Measurements from ENCODE around the gene GRHL1.

GRHL1 gene

DNA sequence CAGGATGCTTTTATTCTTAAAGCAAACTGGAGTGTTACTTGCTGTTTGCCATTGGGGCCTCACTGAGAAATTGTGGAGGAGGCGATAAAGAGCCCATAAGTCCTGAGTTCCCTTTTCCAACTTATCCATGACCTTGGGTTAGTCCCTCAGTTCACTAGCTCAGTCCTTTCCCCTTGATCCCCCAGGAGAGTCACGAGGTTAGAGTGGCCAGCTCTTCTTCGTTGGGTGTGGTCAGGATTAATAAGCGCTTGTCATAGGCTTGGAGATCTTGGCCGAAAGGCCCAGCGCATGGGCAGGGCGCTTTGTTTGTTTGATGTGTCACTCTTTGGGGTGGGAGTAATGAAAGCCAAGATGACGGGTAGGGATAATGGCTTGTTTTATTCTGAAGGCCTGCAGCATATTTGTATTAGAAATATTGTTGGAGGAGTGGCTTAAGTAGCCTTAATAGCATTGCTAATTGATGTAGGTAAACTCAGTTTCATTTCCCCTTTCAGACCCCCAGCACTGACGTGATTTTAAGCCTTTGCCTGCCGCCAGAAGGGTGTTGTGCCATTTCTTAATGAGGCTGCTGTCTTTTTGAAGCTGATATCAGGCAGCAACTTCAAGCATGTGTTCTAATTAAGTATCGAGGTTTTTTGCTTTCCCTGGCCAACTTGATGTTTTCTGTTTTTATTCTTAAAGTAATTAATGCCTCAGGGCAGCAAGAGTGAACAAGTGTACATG lies 15.7 kb downstream of the GRHL1 start:
- no peaks in the 10 kb centered on the region for H3K27me3 ChIP-seq (ENCODE audit: control insufficient read depth, insufficient read depth, low read length)
- no peak overlapping the region for H3K9ac ChIP-seq (ENCODE audit: low read depth, low read length)
- H3K4me1 ChIP-seq (ENCODE audit: control insufficient read depth, insufficient read depth, low read length): no peaks in the 10 kb centered on the region

DNA sequence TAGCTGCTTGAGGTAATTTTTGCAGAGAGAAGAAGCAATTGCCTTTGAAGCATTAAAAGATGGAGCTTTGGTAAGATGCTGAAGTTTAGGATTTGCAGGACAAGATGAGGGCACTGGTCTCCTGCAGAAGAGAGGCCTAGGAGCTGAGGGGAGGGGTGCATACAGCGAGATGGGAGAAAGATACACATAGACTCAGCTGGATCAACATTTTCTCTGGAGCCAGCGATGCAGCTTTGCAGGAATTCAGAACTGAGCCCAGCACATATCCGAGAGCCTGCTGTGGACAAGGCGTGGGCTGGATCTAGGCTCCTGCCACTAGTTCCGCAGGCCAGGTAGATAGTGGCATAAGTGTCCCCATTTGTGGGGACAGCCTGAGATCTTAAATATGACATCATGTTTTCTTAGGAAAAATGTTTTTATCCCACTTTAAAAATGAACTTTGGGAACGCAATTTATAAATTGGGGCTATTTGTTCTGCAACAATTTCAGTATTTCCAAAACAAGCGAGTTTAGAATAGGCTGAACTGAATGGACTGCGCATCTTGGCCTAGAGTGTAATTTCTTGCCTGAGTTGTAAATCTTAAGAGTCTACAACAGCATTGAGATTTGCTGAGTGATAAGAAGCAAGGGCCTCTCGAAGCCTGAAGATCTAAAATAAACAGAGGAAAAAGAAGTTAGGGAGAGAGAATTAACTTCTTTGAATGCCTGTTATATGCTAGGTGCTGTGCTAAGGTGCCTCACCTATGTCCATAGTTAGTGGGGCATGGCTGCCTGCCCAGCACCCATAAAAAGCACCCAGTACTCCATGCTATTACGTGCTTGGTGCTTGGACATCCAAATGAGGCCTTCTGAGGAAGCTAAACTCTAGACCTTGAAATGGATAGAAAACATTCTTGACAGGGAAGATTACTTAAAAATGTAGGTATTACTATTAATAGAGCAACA lies 17.3 kb downstream of the GRHL1 start:
- H3K4me1 ChIP-seq (ENCODE audit: control insufficient read depth, insufficient read depth, low read length): no peaks in the 10 kb centered on the region
- no peaks in the 10 kb centered on the region for H3K27me3 ChIP-seq (ENCODE audit: control insufficient read depth, insufficient read depth, low read length)
- no peak overlapping the region for H3K4me3 ChIP-seq (ENCODE audit: low read depth, low read length)
- H3K36me3 ChIP-seq (ENCODE audit: control insufficient read depth, insufficient read depth, low read length): no peaks in the 10 kb centered on the region
- no peaks in the 10 kb centered on the region for H3K9me3 ChIP-seq (ENCODE audit: control insufficient read depth, insufficient read depth, low read length)
- H3K9ac ChIP-seq (ENCODE audit: low read depth, low read length): no peak overlapping the region

More for the DNA sequence above, 15.7 kb downstream of the GRHL1 start:
- Histone ChIP-seq H3K9me3 (ENCODE audit: control insufficient read depth, insufficient read depth, low read length) (no peaks in the 10 kb centered on the region), H3K4me3 (ENCODE audit: low read depth, low read length) (no peak overlapping the region), H3K36me3 (ENCODE audit: control insufficient read depth, insufficient read depth, low read length) (no peaks in the 10 kb centered on the region)

DNA sequence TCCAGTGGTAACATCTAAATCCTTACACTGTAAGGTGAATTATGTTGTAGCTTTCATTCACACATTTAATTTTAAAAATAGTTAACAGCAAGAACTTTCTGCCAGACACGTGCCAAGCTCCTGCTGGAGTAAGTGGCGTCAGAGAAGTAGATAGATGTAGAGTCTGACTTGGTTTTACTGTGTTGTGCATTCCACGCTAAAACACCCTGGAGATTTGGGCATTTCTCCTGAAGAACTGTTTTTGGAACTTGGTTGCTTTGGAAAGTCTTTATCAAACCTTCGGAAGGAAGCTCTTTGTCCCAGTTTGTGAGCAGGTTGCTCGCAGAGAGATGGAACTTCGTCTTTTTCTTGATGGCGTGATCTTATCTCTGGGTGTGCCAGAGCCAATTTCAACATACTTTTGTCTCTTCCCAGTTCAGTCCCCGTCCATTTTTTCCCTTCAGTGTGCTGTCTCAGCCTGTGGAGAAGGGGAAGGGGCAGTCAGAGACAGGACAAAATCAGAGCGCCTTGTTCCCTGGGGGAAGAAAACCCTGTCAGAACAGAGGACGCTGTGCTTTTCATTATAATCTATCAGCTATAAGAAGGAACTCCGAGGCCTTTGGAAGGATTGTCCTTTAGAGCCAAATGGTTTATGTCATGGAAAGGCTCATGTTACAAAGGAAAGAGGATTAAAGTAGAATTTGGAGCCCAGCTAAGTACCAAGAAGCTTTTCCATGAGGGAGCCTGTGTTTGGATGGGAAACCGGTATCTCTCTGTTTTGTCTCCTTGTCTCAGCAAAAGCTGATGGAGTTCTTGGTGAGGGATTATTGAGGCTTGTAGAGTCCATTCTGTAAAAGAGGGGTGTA lies 18.9 kb downstream of the GRHL1 start:
- no peaks in the 10 kb centered on the region for H3K27me3 ChIP-seq (ENCODE audit: control insufficient read depth, insufficient read depth, low read length)
- H3K4me1 ChIP-seq (ENCODE audit: control insufficient read depth, insufficient read depth, low read length): no peaks in the 10 kb centered on the region
- no peak overlapping the region for H3K9ac ChIP-seq (ENCODE audit: low read depth, low read length)
- H3K4me3 ChIP-seq (ENCODE audit: low read depth, low read length): no peak overlapping the region
- no peaks in the 10 kb centered on the region for H3K9me3 ChIP-seq (ENCODE audit: control insufficient read depth, insufficient read depth, low read length)
- H3K36me3 ChIP-seq (ENCODE audit: control insufficient read depth, insufficient read depth, low read length): no peaks in the 10 kb centered on the region

DNA sequence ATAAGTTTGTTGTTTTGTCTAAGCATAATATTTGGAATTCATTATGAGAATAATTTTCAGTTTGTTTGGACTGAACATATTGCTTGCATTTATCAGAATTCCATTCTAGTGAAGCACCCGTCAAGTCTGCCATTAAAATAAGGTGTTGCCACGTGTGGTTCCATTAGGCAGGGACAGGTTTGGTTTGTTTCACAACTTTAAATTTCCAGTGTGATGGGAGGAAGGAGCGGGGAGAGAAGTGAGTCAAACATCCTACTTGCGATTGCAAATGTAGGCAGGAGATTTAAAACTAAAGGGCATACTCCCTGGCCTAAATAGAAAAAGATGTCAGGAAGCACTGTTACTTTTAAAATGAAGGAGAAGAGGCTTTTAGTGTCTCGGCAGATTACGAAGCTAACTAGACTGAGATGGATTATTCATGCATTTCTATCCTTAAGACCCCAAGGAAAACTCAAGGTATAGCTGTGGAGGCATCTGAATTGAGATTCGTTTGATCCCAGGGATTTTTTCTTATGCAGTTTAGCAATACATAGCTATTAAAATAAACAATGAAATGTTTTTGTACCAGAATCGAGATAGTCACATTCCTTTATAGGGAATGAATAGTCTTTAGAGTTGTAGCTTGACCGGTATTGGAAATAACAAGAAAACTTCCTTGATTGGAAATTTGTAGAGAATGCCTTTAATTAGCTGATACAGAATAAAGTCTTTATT lies 19.8 kb downstream of the GRHL1 start:
- H3K27me3 ChIP-seq (ENCODE audit: control insufficient read depth, insufficient read depth, low read length): no peaks in the 10 kb centered on the region
- H3K36me3 ChIP-seq (ENCODE audit: control insufficient read depth, insufficient read depth, low read length): no peaks in the 10 kb centered on the region
- no peak overlapping the region for H3K4me3 ChIP-seq (ENCODE audit: low read depth, low read length)
- H3K9me3 ChIP-seq (ENCODE audit: control insufficient read depth, insufficient read depth, low read length): no peaks in the 10 kb centered on the region
- H3K9ac ChIP-seq (ENCODE audit: low read depth, low read length): no peak overlapping the region
- no peaks in the 10 kb centered on the region for H3K4me1 ChIP-seq (ENCODE audit: control insufficient read depth, insufficient read depth, low read length)

DNA sequence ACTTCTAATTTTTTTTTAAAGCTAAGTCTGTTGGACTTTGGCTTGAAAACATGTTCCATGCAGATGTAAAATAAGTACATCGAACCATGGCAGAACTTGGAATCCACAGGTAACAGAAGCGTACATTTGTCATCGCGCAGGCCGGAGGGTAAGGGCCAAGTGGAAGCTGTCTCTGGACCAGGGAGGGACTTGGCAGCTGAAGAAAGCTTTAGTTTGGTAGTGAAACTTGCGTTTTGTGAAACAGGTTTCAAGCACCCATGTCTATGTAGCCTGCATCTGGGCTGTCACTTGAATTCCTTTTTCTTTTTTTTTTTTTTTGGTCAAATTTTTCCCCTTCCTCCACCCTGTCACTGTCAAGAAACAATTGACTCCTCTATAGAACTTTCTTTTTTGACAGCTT lies 20.4 kb downstream of the GRHL1 start:
- no peaks in the 10 kb centered on the region for H3K36me3 ChIP-seq (ENCODE audit: control insufficient read depth, insufficient read depth, low read length)
- no peaks in the 10 kb centered on the region for H3K27me3 ChIP-seq (ENCODE audit: control insufficient read depth, insufficient read depth, low read length)
- H3K4me3 ChIP-seq (ENCODE audit: low read depth, low read length): no peak overlapping the region
- no peaks in the 10 kb centered on the region for H3K9me3 ChIP-seq (ENCODE audit: control insufficient read depth, insufficient read depth, low read length)
- H3K4me1 ChIP-seq (ENCODE audit: control insufficient read depth, insufficient read depth, low read length): no peaks in the 10 kb centered on the region
- no peak overlapping the region for H3K9ac ChIP-seq (ENCODE audit: low read depth, low read length)

DNA sequence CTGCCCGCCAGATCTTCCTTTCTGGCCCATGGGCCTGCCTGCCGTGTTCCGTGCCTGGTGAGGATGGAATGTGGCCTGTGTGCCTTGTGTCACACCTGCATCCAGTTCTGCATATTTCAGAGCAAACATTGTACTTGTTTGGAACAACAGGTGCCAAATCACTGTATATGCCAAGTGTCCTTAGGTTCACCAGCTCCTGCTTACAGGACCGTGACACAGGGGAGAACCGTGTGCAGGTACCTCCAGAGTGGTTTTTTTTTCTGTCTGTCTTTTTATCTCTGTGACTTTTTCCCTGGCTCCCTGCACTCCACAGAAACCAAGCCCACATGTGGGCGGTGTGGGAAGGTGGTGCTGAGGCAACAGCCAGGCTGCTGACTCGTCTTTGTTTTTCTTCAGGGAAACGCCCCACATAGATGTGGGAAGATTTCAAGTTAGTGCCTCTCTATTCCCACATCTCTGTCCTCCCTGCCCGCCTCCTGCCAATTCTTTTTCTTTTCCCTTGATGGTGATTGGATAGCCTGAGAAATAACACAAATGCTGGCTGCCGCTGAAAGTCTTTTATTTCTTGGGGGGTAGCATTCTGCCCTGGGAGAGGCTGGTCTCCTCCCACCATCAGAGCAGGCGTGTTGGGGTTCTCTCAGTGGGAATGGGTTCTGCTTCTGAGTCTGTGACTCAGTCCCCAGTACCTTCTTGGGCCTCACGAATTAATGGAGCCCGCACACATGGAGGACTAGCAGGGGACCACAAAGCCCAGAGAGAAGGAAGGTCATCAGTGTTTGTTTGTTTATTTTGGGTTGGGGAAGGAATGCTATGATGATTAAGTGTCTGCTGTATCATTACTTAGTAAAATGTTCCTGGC lies 21.4 kb downstream of the GRHL1 start:
- H3K9ac ChIP-seq (ENCODE audit: low read depth, low read length): no peak overlapping the region
- H3K36me3 ChIP-seq (ENCODE audit: control insufficient read depth, insufficient read depth, low read length): no peaks in the 10 kb centered on the region
- H3K4me1 ChIP-seq (ENCODE audit: control insufficient read depth, insufficient read depth, low read length): no peaks in the 10 kb centered on the region
- no peak overlapping the region for H3K4me3 ChIP-seq (ENCODE audit: low read depth, low read length)
- H3K27me3 ChIP-seq (ENCODE audit: control insufficient read depth, insufficient read depth, low read length): no peaks in the 10 kb centered on the region
- no peaks in the 10 kb centered on the region for H3K9me3 ChIP-seq (ENCODE audit: control insufficient read depth, insufficient read depth, low read length)

DNA sequence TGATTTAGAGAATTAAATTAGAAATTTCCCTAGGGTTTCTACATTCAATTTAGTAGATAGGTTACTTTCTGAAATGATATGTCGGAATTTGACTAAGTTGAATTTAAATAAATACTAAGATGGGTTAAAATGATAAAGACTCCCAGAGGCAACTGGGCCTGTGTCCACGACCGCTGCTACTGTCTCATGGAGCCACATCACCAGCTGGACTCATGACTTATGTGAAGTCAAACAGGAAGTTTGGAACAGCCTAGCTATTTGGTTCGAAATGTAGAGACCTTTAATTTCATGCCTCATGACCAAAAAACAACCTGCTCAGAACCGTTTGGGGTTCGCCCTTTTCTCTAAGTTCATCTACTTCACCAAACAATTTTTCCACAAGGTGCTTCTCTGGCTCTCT lies 22.2 kb downstream of the GRHL1 start:
- H3K9me3 ChIP-seq (ENCODE audit: control insufficient read depth, insufficient read depth, low read length): no peaks in the 10 kb centered on the region
- H3K9ac ChIP-seq (ENCODE audit: low read depth, low read length): no peak overlapping the region
- no peaks in the 10 kb centered on the region for H3K27me3 ChIP-seq (ENCODE audit: control insufficient read depth, insufficient read depth, low read length)
- H3K4me3 ChIP-seq (ENCODE audit: low read depth, low read length): no peak overlapping the region
- H3K36me3 ChIP-seq (ENCODE audit: control insufficient read depth, insufficient read depth, low read length): no peaks in the 10 kb centered on the region
- H3K4me1 ChIP-seq (ENCODE audit: control insufficient read depth, insufficient read depth, low read length): no peaks in the 10 kb centered on the region

DNA sequence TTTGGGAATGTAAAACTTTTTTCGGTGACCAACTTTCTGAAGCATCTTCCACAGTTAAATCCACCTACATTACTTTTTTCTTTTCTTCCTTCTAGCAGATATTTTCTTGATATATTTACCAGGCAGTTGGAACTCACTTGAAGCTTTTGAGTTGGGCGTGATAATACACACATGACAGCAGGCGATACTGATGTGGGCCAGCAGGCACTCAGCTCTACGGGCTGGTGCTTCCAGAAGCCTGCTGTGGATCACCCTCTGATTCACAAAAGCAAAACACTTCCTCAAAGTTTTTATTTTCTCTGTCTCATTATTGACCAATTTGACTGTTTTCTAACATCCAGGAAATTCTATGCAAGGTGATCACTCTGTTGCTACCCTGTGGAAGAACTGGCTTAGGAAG lies 22.9 kb downstream of the GRHL1 start:
- Histone ChIP-seq H3K9ac (ENCODE audit: low read depth, low read length) (no peak overlapping the region), H3K4me3 (ENCODE audit: low read depth, low read length) (no peak overlapping the region), H3K27me3 (ENCODE audit: control insufficient read depth, insufficient read depth, low read length) (no peaks in the 10 kb centered on the region), H3K4me1 (ENCODE audit: control insufficient read depth, insufficient read depth, low read length) (no peaks in the 10 kb centered on the region), H3K9me3 (ENCODE audit: control insufficient read depth, insufficient read depth, low read length) (no peaks in the 10 kb centered on the region), H3K36me3 (ENCODE audit: control insufficient read depth, insufficient read depth, low read length) (no peaks in the 10 kb centered on the region)

DNA sequence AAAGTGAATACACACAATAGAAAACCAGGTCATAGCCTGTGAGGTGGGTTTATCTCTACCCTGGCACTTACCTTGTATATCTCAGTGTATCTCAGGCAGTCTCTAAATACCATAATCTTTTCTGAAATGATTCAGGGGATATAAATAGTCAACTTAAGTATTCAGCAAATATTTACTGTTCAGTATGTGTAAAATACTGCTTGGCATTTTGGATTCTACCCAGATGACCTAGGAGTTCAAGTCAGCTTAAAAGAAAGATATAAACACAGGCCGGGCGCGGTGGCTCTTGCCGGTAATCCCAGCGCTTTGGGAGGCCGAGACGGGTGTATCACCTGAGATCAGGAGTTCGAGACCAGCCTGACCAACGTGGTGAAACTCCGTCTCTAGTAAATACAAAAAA lies 23.8 kb downstream of the GRHL1 start:
- no peak overlapping the region for H3K9ac ChIP-seq (ENCODE audit: low read depth, low read length)

DNA sequence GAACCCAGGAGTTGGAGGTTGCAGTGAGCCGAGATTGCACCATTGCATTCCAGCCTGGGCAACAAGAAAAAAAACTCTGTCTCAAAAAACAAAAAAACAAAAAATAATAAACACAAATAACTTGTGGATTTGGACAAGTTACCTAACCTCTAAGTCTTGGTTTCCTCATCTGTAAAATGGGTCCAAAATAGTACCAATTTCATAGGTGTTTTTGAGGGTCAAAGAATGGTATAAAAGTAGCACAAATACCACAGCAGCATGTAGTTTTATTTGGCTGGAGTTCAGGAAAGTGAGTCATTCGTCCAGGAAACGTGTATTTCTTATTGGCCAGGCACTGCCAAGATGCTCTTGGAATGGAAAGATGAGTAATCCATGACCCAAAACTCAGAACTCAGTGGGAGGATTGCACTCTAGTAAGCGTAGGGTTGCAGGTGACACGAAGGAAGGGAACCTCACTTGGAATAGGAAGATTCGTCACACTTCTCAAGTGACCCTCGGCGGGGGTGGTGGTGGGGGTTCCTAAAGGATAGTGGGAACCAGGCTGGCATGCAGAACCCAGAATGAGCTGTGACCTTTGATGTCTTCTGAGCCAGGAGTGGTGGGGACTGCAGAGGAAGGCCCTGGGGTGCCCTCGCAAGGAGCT lies 24.4 kb downstream of the GRHL1 start:
- no peak overlapping the region for H3K4me3 ChIP-seq (ENCODE audit: low read depth, low read length)
- H3K9ac ChIP-seq (ENCODE audit: low read depth, low read length): no peak overlapping the region
- H3K36me3 ChIP-seq (ENCODE audit: control insufficient read depth, insufficient read depth, low read length): no peaks in the 10 kb centered on the region
- H3K9me3 ChIP-seq (ENCODE audit: control insufficient read depth, insufficient read depth, low read length): no peaks in the 10 kb centered on the region
- no peaks in the 10 kb centered on the region for H3K27me3 ChIP-seq (ENCODE audit: control insufficient read depth, insufficient read depth, low read length)
- no peaks in the 10 kb centered on the region for H3K4me1 ChIP-seq (ENCODE audit: control insufficient read depth, insufficient read depth, low read length)

More for the DNA sequence above, 23.8 kb downstream of the GRHL1 start:
- no peaks in the 10 kb centered on the region for H3K9me3 ChIP-seq (ENCODE audit: control insufficient read depth, insufficient read depth, low read length)
- no peaks in the 10 kb centered on the region for H3K36me3 ChIP-seq (ENCODE audit: control insufficient read depth, insufficient read depth, low read length)
- no peaks in the 10 kb centered on the region for H3K4me1 ChIP-seq (ENCODE audit: control insufficient read depth, insufficient read depth, low read length)
- no peaks in the 10 kb centered on the region for H3K27me3 ChIP-seq (ENCODE audit: control insufficient read depth, insufficient read depth, low read length)
- no peak overlapping the region for H3K4me3 ChIP-seq (ENCODE audit: low read depth, low read length)
